SK-N-SH (cell line): ENCODE measurements around the gene SMAD7. TPM values are rescaled to one million over a fixed set of nuclear protein-coding genes. Genes with fewer than 3 reads are reported as not detected.
A peak's percentile ranks its signal among the peaks of the same experiment; 100 is the strongest.

Source experiments
- CTCF ChIA-PET: fragments of 300-600, 350-600 bp; formaldehyde crosslinking; extraction: SDS; loops from one replicate; lab custom pipeline; 2021; lab: Yijun Ruan, JAX
- POLR2A ChIA-PET: fragments of 350-600 bp; sonication (Branson Sonifier 250); formaldehyde crosslinking; extraction: SDS; loops from one replicate; lab custom pipeline; 2020; ENCODE audit warnings: antibody characterized with exemption, inconsistent platforms; lab: Yijun Ruan, JAX
- DNase-seq: peaks from one replicate; pipeline ENCODE4 v3.0.0; 2012
- H2AFZ ChIP-seq: fragments of 200-600 bp; sonication (generic); 2 replicates; pipeline ENCODE4 v1.8.1; 2016; ENCODE audit warnings: antibody characterized with exemption, mild to moderate bottlenecking, low read depth
- H3F3A ChIP-seq: fragments of 200-600 bp; sonication (generic); replicated peaks from 2 replicates; pipeline ENCODE3; 2016; ENCODE audit warnings: antibody characterized with exemption, mild to moderate bottlenecking; ENCODE audit not compliant: insufficient read depth
- H3K27ac ChIP-seq, 2 experiments: fragments of 200-500 bp in 1 of 2; fragments of 200-600 bp in 1 of 2; sonication (Bioruptor generic) in 1 of 2; sonication (generic), shearing (Covaris generic) in 1 of 2; 2 replicates each; pipeline versions ENCODE4 v1.5.1 to v1.6.1; 2014 to 2016; ENCODE audit warnings: low read depth in 2 of 2, inconsistent platforms in 1 of 2, low read length in 1 of 2, mild to moderate bottlenecking in 1 of 2, mixed read lengths in 1 of 2
- H3K27me3 ChIP-seq: fragments of 200-600 bp; sonication (generic), shearing (Covaris generic); 2 replicates; pipeline ENCODE4 v1.6.1; 2016; ENCODE audit warnings: mixed run types; ENCODE audit not compliant: insufficient read depth
- H3K36me3 ChIP-seq, 2 experiments: fragments of 200-500 bp in 1 of 2; fragments of 200-600 bp in 1 of 2; sonication (Bioruptor generic) in 1 of 2; sonication (generic) in 1 of 2; replicated peaks in 1 of 2; 2 replicates each; pipeline versions ENCODE3 to v1.5.1; 2014 to 2016; ENCODE audit warnings: low read length in 1 of 2, mild to moderate bottlenecking in 1 of 2; ENCODE audit not compliant: insufficient read depth in 2 of 2, control insufficient read depth in 1 of 2
- H3K4me1 ChIP-seq, 2 experiments: fragments of 200-500 bp in 1 of 2; fragments of 200-600 bp in 1 of 2; sonication (Bioruptor generic) in 1 of 2; sonication (generic), shearing (Covaris generic) in 1 of 2; 2 replicates each; pipeline versions ENCODE4 v1.5.1 to v1.6.1; 2014 to 2016; ENCODE audit warnings: low read depth in 1 of 2, low read length in 1 of 2, mixed run types in 1 of 2; ENCODE audit not compliant: insufficient read depth in 2 of 2, control insufficient read depth in 1 of 2
- H3K4me2 ChIP-seq: fragments of 200-600 bp; sonication (generic), shearing (Covaris generic); 2 replicates; pipeline ENCODE4 v1.6.1; 2017; ENCODE audit warnings: mixed run types
- H3K4me3 ChIP-seq, 2 experiments: fragments of 200-500 bp in 1 of 2; fragments of 200-600 bp in 1 of 2; sonication (Bioruptor generic) in 1 of 2; sonication (generic), shearing (Covaris generic) in 1 of 2; 2 replicates each; pipeline versions ENCODE4 v1.5.1 to v1.8.1; 2014 to 2016; ENCODE audit warnings: low read depth in 2 of 2, inconsistent platforms in 1 of 2, low read length in 1 of 2, mild to moderate bottlenecking in 1 of 2, mixed read lengths in 1 of 2, moderate library complexity in 1 of 2
- H3K79me2 ChIP-seq: fragments of 200-600 bp; sonication (generic); 2 replicates; pipeline ENCODE4 v1.8.1; 2017; ENCODE audit warnings: mild to moderate bottlenecking; ENCODE audit not compliant: insufficient read depth
- H3K9ac ChIP-seq: fragments of 200-600 bp; sonication (generic); 2 replicates; pipeline ENCODE4 v1.6.1; 2017; ENCODE audit warnings: mixed run types
- H3K9me2 ChIP-seq: fragments of 200-600 bp; sonication (generic); 2 replicates; pipeline ENCODE4 v1.6.1; 2017; ENCODE audit warnings: mixed run types
- H3K9me3 ChIP-seq: fragments of 200-600 bp; sonication (generic); 2 replicates; pipeline ENCODE4 v1.6.1; 2017; ENCODE audit warnings: mixed run types, mild to moderate bottlenecking, moderate library complexity
- H4K20me1 ChIP-seq: fragments of 200-600 bp; sonication (generic); 2 replicates; pipeline ENCODE4 v1.6.1; 2017; ENCODE audit warnings: mild to moderate bottlenecking, mixed run types; ENCODE audit not compliant: insufficient read depth
- EP300 ChIP-seq, 2 experiments: IDR thresholded peaks; 2 replicates each; pipeline versions ENCODE4 v1.4.0 to v1.6.1; 2012; ENCODE audit warnings: borderline replicate concordance in 1 of 2, low read depth in 1 of 2, low read length in 1 of 2
- EZH2phosphoT487 ChIP-seq: fragments of 200-600 bp; sonication (generic); IDR thresholded peaks from 2 replicates; pipeline ENCODE4 v1.6.1; 2017; ENCODE audit warnings: low read depth, mixed run types, mild to moderate bottlenecking, antibody characterized with exemption, moderate library complexity, borderline replicate concordance
- FOXJ3 ChIP-seq: sonication (generic); formaldehyde crosslinking; IDR thresholded peaks from 2 replicates; pipeline ENCODE4 v1.5.1; 2020; ENCODE audit warnings: mild to moderate bottlenecking, missing genetic modification reagents
- GATA2 ChIP-seq: sonication (generic); formaldehyde crosslinking; IDR thresholded peaks from 2 replicates; pipeline ENCODE4 v1.5.0; 2020; ENCODE audit warnings: mild to moderate bottlenecking, missing genetic modification reagents
- MXI1 ChIP-seq: IDR thresholded peaks from 2 replicates; pipeline ENCODE4 v1.6.1; 2012; ENCODE audit warnings: mild to moderate bottlenecking, low read depth, low read length, improper control_type of control experiment
- NFIC ChIP-seq: IDR thresholded peaks from 2 replicates; pipeline ENCODE4 v1.4.0; 2012; ENCODE audit warnings: borderline replicate concordance
- NRF1 ChIP-seq: IDR thresholded peaks from 2 replicates; pipeline ENCODE4 v1.6.1; 2012; ENCODE audit warnings: low read depth, mild to moderate bottlenecking, low read length
- POLR2AphosphoS5 ChIP-seq: IDR thresholded peaks from 2 replicates; pipeline ENCODE4 v1.6.1; 2012; ENCODE audit warnings: low read depth, low read length
- RAD21 ChIP-seq: IDR thresholded peaks from 2 replicates; pipeline ENCODE4 v1.6.1; 2012; ENCODE audit warnings: mild to moderate bottlenecking, low read length
- REST ChIP-seq: IDR thresholded peaks from 2 replicates; pipeline ENCODE4 v1.6.1; 2012; ENCODE audit warnings: mild to moderate bottlenecking, low read depth, low read length, moderate library complexity
- RFX5 ChIP-seq: IDR thresholded peaks from 2 replicates; pipeline ENCODE4 v1.6.1; 2012; ENCODE audit warnings: mild to moderate bottlenecking, improper control_type of control experiment, low read length
- RXRA ChIP-seq: IDR thresholded peaks from 2 replicates; pipeline ENCODE4 v1.4.0; 2012; ENCODE audit warnings: low read depth, mild to moderate bottlenecking, borderline replicate concordance
- SIN3A ChIP-seq: IDR thresholded peaks from 2 replicates; pipeline ENCODE4 v1.6.1; 2012; ENCODE audit warnings: low read depth, mild to moderate bottlenecking, low read length, moderate library complexity, borderline replicate concordance
- SMC3 ChIP-seq: IDR thresholded peaks from 2 replicates; pipeline ENCODE4 v1.6.1; 2012; ENCODE audit warnings: low read depth, low read length, improper control_type of control experiment
- WGBS: methylation state at CpG from one replicate; pipeline ENCODE4 v1.1.6; 2017; ENCODE audit warnings: low lambda C conversion rate; 5-methylcytosine and 5-hydroxymethylcytosine counted together
- polyA plus RNA-seq, 3 experiments: library from polyadenylated mRNA; depleted of rRNA; stranded (reverse); fragments of >200 nt; gene quantifications; 2 replicates each; pipeline ENCODE4 v1.2.3, GENCODE V29; 2012
- TF ChIP-seq, protein P1 (sequence below): IDR thresholded peaks from 2 replicates; pipeline ENCODE4 v1.4.0; 2012; ENCODE audit warnings: low read depth
- TF ChIP-seq, protein P2 (sequence below): fragments of 200-600 bp; sonication (generic); IDR thresholded peaks from 2 replicates; pipeline ENCODE4 v1.6.1; 2017; ENCODE audit warnings: antibody characterized with exemption, mild to moderate bottlenecking, moderate library complexity

SMAD7 gene
- polyA plus RNA-seq, 1 of the 3 experiments (the other 2 are of a cell fraction): 20.0 TPM

DNA sequence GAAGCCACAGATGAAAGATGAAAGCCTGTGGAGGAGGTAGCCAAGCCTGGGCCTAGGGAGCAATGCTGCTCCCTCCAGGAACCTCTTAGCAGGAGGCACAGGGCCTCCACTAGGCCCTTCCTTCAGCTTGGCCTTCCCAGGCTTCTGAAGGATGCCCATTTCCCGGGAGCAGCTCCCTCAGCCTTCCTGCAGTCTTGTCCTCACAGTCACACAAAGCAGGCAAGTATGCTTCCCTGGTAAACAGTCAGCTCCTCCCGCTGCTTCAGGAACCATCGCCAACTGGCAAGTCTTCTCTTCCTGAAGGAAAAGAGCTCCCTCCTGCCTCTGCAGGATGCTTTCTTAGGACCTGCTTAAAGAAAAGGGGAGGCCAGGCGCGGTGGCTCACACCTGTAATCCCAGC lies 53.2 kb downstream of the SMAD7 start:
- Histone ChIP-seq H3K9ac (no peak overlapping the region), H3F3A (peaks cover 21% of the 10 kb centered on the region), H3K27me3 (no peaks in the 10 kb centered on the region), H2AFZ (no peak overlapping the region), H3K4me1 (peaks cover 9 to 11% of the 10 kb centered on the region in 2 experiments; a peak in 3 of 4 replicates), H3K36me3 (no peaks in the 10 kb centered on the region), H3K79me2 (peaks cover 10% of the 10 kb centered on the region; the same call in 1 of the 2 replicates), H3K4me3 (no peak overlapping the region), H3K4me2 (no peak overlapping the region), H4K20me1 (no peaks in the 10 kb centered on the region), H3K9me3 (no peaks in the 10 kb centered on the region), H3K9me2 (no peaks in the 10 kb centered on the region), H3K27ac (no peak overlapping the region)
- CTCF ChIA-PET: interaction anchor here (1.1 to 1.5 kb wide), 3 partner anchors 23 to 100 kb away, joined by 3 to 5 read pairs (median 3); no protein-coding TSS in a partner anchor
- POLR2A ChIA-PET: no interaction called here
- TF ChIP-seq FOXJ3 (CRISPR knock-in tag) (no peak), GATA2 (no peak)
- 93% methylated on average over 3 of the region's 5 CpGs for WGBS
- no peak for DNase-seq

GRCh38 chr18:48896875-48897511 lies 53.8 kb downstream of the SMAD7 start:
- H3K9ac ChIP-seq: no peak overlapping the region
- no peaks in the 10 kb centered on the region for H3K9me2 ChIP-seq
- H4K20me1 ChIP-seq: no peaks in the 10 kb centered on the region
- H3K4me1 ChIP-seq: peaks cover 5 to 6% of the 10 kb centered on the region in 2 experiments; a peak in 3 of 4 replicates
- no peaks in the 10 kb centered on the region for H3K27me3 ChIP-seq
- no peaks in the 10 kb centered on the region for H3K9me3 ChIP-seq
- H3K27ac ChIP-seq: no peak overlapping the region
- WGBS: 92% methylated on average over 9 of the region's 9 CpGs
- H3K36me3 ChIP-seq: no peaks in the 10 kb centered on the region
- no peak for DNase-seq
- no peak overlapping the region for H2AFZ ChIP-seq
- ChIA-PET POLR2A (no interaction called here), CTCF (interaction anchor here (1.1 to 1.5 kb wide), 3 partner anchors 23 to 100 kb away, joined by 3 to 5 read pairs (median 3); no protein-coding TSS in a partner anchor)
- H3F3A ChIP-seq: peaks cover 16% of the 10 kb centered on the region
- TF ChIP-seq NRF1 (no peak), SMC3 (0 out of 2 replicates have a peak, but pooled peaks have one; percentile 13), EZH2phosphoT487 (no peak), RAD21 (peak; percentile 40), EP300 (IDR thresholded peaks at IDR 0.05; ENCODE audit: borderline replicate concordance in 1 of 2, low read depth in 1 of 2, low read length in 1 of 2) (no peak), NFIC (no peak), MXI1 (no peak), RXRA (no peak), POLR2AphosphoS5 (no peak), GATA2 (no peak), RFX5 (no peak), SIN3A (no peak), REST (no peak)
- TF ChIP-seq, protein P1, sequence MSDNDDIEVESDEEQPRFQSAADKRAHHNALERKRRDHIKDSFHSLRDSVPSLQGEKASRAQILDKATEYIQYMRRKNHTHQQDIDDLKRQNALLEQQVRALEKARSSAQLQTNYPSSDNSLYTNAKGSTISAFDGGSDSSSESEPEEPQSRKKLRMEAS: no peak
- TF ChIP-seq, protein P2, sequence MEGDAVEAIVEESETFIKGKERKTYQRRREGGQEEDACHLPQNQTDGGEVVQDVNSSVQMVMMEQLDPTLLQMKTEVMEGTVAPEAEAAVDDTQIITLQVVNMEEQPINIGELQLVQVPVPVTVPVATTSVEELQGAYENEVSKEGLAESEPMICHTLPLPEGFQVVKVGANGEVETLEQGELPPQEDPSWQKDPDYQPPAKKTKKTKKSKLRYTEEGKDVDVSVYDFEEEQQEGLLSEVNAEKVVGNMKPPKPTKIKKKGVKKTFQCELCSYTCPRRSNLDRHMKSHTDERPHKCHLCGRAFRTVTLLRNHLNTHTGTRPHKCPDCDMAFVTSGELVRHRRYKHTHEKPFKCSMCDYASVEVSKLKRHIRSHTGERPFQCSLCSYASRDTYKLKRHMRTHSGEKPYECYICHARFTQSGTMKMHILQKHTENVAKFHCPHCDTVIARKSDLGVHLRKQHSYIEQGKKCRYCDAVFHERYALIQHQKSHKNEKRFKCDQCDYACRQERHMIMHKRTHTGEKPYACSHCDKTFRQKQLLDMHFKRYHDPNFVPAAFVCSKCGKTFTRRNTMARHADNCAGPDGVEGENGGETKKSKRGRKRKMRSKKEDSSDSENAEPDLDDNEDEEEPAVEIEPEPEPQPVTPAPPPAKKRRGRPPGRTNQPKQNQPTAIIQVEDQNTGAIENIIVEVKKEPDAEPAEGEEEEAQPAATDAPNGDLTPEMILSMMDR: 0 out of 2 replicates have a peak, but pooled peaks have one; percentile 10
- H3K4me3 ChIP-seq: no peak overlapping the region
- H3K79me2 ChIP-seq: peaks cover 10% of the 10 kb centered on the region; the same call in 1 of the 2 replicates
- no peak overlapping the region for H3K4me2 ChIP-seq
